ENCODE data around the gene LENEP. TPM values are rescaled to one million over a fixed set of nuclear protein-coding genes. Genes with fewer than 3 reads are reported as not detected.
"Not testable (repeated sequence)": the region's sequence is repeated elsewhere in the genome, so short reads cannot be mapped to it uniquely, and the experiment has no call there.

LENEP gene
- polyA plus RNA-seq, 4 donors = 0.26 to 0.43 (median 0.34) TPM

DNA sequence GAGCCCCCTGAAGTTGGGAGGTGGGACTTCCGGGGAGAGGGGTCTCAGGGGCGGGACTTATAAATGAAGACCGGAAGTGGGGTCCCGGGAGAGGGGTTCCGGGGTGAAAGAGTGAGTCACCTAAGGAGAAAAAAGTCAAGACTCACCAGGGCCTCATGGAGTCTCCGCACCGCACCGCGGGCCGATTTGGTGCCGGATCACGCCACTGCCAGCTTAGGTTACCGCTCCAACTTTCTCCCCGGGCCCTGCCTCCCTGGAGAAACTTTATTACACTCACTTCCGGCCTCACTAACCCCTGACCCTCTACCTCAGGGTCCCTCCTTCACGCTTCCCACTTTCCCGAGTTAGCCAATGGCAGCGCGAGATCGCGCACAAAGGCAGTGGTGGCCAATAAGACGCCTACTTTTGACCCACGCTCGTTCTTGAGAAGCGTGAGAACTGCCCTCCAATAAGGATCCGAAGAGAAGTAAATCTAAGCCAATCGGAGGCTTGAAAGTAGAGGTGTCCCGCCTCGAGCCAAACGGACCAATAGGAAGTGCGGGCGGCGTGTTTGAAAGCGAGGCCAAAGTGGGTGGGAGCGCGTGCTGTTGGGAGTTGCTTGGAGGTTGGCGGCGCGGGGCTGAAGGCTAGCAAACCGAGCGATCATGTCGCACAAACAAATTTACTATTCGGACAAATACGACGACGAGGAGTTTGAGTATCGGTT lies 19.1 kb upstream of the LENEP start, which contains the start of gene CKS1B:
Gene CKS1B (plus strand): TSS at position 580 of the 706 bp plus-strand sequence. CDS start 65 bp downstream, at position 645.
- peak; percentile 97 to 100 (median 100) for DNase-seq (ENCODE audit: low read depth in 4 of 4, low spot score in 3 of 4)

DNA sequence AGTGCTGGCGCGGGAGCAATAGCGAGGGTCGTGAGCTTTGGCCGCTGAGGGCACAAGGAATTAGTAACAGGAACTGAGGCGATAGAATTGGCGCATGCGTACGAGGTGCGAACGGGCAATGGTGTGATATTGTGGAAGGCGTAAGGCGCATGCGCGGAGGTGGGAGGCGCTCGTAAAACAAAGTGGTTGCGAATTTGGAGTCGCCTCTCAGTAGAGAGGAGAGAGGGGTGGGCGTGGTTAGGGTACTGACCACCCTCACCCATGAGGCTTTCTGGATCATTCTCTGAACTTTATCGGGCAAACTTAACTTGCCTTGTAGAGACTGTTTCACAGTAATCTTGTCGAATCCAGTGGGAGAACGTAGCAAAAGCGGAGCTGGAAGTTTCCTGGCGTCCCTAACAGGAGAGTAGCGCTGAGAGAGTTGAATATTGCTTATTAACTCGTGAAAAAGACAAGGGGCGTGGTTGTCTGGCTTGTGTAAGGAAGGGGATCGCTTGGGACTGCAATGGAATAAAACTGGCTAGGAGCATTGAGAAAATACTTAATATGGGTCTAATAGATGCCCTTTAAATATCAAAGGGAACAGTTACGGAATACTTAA lies 18.5 kb upstream of the LENEP start:
- DNase-seq (ENCODE audit: low read depth in 4 of 4, low spot score in 3 of 4) = peak; percentile 96 to 99 (median 98)

DNA sequence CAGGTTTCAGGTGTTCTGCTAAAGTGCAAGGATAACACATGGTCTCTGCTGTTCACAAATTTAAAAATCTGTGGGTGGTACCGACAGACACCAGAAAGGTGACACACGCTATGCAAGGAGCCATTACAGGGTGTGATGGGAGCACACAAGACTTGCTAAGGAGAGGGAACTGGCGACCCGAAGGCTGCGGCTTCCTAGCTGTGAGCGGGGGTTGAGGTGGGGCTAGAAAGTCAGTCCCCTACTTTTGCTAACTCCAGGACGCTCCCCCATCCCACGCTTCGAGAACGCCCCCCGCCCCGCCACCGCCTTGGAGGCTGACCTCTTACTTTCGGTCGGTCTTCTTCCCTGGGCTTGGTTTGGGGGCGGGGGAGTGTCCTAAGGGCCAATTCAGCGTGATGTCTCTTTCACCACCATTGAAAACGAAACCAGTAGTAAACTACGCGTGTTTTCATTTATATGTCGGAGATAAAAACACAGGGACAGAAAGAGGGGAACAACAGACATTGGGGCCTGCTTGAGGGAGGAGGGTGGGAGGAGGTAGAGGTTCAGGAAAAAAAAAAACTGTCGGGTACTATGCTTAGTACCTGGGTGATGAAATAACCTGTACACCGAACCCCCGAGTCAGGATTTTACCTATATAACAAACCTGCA lies 17.9 kb upstream of the LENEP start:
- no peak for DNase-seq (ENCODE audit: low read depth in 4 of 4, low spot score in 3 of 4)

DNA sequence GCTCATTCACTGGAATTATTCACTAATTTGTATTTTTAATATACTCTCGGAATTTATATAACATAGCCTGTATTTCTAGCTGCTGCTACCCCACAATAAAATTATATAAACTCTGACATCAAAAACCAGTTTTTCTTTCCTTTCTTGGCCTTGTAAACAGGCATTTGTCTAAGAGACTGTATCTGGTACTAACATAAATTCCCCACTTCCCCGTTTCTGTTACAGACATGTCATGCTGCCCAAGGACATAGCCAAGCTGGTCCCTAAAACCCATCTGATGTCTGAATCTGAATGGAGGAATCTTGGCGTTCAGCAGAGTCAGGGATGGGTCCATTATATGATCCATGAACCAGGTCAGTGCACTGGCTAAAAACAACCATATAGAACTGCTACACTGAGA lies 15.6 kb upstream of the LENEP start:
- DNase-seq (ENCODE audit: low read depth in 4 of 4, low spot score in 3 of 4) = not testable (repeated sequence)

DNA sequence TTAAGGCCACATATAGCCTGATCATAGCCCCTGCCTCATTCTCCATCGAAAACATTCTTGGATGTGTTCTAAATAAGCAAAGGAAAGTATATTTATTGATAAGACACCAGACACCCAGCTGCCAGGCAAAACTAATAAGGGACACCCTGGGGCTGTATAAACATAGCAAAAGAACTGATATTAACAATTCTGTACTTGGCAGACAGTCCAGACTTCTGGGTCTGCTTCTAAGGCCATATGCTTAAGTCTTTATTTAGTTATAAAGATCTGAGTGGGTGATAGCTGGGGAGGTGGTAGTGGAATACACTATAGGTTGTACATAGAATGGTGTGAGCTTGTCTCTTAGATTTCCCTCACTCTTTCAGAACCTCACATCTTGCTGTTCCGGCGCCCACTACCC lies 15.0 kb upstream of the LENEP start:
- no peak for DNase-seq (ENCODE audit: low read depth in 4 of 4, low spot score in 3 of 4)

GRCh38 chr1:154982341-154982740 lies 11.0 kb upstream of the LENEP start:
- DNase-seq (ENCODE audit: low read depth in 4 of 4, low spot score in 3 of 4) = no peak

DNA sequence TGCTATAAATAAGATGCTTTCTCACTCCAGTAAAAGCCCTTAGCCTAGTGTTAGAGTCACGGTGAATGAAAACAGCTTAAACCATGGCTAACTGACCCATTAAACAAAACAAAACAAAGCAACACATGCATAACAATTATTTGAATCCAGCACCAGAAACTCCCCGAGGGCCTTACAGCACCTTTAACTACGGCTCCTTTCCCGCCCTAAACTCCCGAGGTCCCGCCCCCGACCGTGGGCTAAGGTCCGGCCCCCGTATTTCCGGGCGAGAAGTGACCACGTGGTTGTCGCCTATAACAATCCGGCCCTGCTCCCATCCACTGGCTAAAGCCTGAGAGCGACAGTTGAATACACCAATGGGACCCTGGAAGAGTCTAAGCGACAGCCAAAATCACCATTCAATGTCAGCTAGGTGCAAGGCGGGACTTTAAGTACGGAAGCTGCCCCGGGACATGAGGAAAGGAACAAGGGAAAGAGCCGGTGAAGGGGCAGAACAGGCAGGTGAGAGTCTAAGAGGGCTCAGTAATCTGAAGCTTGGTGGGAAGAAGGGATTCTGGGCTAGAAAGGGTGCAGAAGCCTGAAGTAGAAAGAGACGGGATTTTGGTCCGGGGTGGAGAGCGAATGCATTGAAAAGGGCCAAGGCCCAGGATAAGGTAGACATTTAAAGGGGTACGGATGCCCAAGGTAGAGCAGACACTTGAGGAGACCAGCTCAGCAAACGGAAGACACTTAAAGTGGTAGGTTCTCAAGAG lies 10.3 kb upstream of the LENEP start, which contains the start of gene FLAD1:
Gene FLAD1 (plus strand): TSS at position 448 of the 752 bp plus-strand sequence. CDS start 351 bp downstream, outside the sequence.
- DNase-seq (ENCODE audit: low read depth in 4 of 4, low spot score in 3 of 4) = peak; percentile 90 to 100 (median 99)

- DNase-seq (ENCODE audit: low read depth in 4 of 4, low spot score in 3 of 4) = no peak
Observed at GRCh38 chr1:154983776-154984466, 9.5 kb upstream of the LENEP start.

- not testable (repeated sequence) for DNase-seq (ENCODE audit: low read depth in 4 of 4, low spot score in 3 of 4)
Observed at GRCh38 chr1:154986736-154987135, 6.7 kb upstream of the LENEP start.

DNA sequence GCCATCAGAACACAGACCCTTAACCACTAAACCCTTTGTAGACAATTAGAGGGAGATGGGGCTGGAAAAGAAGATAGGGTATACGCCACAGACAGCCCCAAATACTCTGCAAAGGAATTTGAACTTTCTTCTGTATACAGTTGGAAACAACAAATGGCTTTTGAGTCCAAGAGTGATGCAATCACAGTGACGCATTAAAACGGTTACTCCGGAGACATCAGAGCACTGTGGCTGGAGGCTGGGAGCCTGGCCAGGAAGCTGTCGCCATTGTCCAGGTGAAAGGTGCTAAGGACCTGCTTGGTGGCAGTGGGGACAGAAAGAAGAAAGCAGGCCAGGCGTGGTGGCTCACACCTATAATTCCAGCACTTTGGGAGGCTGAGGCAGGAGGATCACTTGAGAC lies 6.1 kb upstream of the LENEP start:
- no peak for DNase-seq (ENCODE audit: low read depth in 4 of 4, low spot score in 3 of 4)

GRCh38 chr1:154988058-154988954 lies 5.1 kb upstream of the LENEP start:
- DNase-seq (ENCODE audit: low read depth in 4 of 4, low spot score in 3 of 4) = no peak

- no peak for DNase-seq (ENCODE audit: low read depth in 4 of 4, low spot score in 3 of 4)
Observed at GRCh38 chr1:154989195-154989860, 4.1 kb upstream of the LENEP start.

- no peak for DNase-seq (ENCODE audit: low read depth in 4 of 4, low spot score in 3 of 4)
Observed at GRCh38 chr1:154990276-154990675, 3.1 kb upstream of the LENEP start.

DNA sequence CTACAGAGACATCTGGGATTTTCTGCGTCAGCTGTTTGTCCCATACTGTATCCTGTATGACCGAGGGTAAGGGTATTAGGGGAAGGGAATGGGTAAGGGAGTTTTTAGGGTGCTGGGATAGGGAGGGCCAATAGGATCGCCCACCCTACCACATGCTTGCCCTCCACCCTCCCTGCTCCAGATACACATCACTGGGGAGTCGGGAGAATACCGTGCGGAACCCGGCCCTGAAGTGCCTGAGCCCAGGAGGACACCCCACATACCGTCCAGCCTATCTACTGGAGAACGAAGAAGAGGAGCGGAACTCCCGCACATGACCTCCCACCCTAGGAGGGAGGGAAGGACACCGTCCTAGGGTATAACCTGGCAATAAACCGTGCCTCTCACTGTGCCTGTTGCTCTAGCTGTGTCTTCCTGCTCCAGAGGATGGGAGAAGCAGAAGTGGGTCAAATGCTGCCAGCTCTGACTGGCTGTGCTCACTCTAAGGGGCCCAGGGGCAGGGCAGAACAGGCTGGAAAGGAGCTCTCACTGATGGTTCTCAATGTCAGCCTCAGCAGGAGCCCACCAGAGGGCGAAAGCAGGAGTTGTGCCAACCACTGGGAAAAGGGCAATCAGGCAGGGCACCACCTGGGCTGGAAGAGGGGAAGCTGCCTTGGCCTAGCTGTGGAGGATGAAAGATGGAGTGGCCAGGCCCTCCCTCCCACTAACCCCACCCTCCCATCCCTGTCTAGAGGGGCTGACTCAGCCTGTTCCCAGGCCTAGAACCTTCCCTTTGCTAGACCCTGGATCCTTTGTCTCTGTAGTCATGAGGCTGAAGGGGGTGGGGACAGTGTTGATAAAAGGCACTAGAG lies 440 bp upstream of the LENEP start:
- no peak for DNase-seq (ENCODE audit: low read depth in 4 of 4, low spot score in 3 of 4)

DNA sequence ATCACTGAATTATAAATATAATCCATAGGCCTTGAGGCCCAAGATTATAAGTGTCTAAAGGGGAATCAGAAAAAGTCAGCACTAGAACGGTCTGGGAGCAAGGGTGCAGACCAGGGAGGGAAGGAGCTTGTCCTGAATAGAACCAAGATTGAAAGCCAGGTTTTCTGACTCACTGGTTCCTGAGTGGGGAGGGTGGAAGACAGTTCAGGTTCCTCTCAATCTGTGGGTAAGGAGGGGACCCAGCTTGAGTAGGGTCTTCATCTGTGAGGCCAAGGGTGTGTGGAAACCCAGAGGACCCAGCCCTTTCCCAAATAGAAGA lies 842 bp downstream of the LENEP start:
- DNase-seq (ENCODE audit: low read depth in 4 of 4, low spot score in 3 of 4) = no peak

DNA sequence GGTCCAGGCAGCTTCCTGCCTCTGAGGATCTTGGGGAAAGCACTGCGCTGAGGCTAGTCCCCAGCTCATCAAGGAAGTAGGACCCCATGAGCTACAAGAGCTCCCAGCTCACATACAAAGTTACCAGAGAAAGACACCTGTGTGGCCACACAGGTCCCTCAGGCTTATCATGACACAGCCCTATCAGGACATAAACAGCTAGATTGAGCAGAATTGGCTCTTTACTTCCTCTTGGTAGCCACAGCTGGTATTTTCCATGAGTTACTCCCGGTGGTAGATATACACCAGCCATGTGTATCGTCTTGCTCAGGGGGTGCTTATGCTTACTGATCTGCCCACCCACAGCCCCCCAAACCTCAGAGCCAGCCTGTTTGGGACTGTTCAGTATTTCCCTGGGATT lies 1.2 kb downstream of the LENEP start:
- no peak for DNase-seq (ENCODE audit: low read depth in 4 of 4, low spot score in 3 of 4)

DNA sequence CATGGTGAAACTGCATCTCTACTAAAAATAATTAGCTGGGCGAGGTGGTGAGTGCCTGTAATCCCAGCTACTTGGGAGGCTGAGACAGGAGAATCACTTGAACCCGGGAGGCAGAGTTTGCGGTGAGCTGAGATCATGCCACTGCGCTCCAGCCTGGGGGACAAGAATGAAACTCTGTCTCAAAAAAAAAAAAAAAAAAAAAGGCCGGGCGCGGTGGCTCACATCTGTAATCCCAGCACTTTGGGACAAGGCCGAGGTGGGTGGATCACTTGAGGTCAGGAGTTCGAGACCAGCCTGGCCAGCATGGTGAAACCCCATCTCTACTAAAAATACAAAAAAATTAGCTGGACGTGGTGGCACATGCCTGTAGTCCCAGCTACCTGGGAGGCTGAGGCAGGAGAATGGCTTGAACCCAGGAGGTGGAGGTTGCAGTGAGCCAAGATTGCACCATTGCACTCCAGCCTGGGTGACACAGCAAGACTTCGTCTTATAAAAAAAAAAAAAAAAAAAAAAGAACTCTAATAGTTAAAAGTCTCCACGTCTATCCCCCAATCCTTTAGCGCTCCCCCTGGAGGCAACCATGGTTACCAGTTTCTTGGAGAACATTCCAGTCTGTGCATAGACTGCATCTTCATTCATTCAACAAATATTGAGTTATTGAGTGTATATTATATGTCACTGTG lies 2.1 kb downstream of the LENEP start:
- DNase-seq (ENCODE audit: low read depth in 4 of 4, low spot score in 3 of 4) = not testable (repeated sequence)

All from right renal pelvis (tissue), 4 donors.